UCSD-AML1 (cell line): ENCODE measurements around the gene KRT86.

Experiments used
- DNase-seq: peaks from one replicate; lab custom pipeline; 2025; ENCODE audit not compliant: unreplicated experiment; lab: John Stamatoyannopoulos, UW

KRT86 gene

DNA sequence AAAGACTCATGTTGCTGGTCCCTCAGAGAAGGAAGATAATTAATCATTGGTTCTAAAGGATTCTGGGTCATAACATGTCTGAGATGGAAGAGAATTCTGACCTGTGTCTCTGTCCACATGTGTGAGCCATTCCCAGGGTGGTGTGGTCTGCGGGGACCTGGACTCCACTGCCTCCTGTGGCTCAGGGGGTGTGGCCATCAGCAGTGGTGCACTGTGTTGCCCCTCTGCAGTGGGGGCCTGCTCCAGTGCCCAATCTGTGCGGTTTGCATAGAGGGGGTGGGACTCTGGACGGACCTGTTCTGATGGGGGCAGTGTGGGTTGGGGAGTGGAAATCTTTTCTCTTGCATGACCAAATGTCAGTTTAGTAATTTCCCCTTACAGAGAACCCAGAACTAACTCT lies 79.3 kb downstream of the KRT86 start:
- no peak for DNase-seq

DNA sequence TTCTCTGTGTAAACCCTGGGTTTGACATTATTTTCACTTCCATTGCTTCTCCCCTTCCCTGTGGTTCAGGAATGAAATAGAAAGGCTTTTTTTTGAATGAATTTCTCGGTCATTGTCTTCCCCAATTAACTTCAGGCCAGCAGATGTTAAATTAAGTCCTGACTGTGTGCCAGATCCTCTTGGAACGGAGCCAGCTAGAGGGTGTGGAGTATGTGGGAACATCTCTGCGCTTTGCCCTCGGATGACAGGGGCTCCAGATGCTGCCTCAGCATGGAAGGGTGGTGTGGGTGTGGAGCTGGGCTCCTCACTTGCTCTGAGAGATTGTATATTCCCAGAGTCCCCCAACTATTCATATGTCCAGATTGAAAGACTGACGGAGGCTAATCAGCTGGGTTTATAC lies 79.8 kb downstream of the KRT86 start:
- DNase-seq, result no peak

DNA sequence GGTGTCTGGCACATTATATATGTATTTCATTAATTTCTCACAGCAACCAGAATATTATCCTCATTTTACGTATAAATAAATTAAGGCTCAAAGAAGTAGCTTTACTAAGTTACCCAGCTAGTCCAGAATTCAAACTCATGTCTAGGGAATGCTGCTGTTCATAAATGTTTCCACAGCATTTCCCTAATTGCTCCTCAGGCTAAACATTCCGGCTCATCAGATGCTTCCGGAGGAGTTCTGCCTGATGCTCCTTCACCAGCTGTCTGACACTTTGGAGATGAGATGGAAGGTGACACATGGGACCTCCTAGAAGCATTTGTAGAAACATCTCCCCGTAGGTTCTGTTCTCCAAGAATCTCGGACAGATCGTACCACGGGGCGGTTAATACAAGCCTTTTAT lies 80.7 kb downstream of the KRT86 start:
- no peak for DNase-seq

DNA sequence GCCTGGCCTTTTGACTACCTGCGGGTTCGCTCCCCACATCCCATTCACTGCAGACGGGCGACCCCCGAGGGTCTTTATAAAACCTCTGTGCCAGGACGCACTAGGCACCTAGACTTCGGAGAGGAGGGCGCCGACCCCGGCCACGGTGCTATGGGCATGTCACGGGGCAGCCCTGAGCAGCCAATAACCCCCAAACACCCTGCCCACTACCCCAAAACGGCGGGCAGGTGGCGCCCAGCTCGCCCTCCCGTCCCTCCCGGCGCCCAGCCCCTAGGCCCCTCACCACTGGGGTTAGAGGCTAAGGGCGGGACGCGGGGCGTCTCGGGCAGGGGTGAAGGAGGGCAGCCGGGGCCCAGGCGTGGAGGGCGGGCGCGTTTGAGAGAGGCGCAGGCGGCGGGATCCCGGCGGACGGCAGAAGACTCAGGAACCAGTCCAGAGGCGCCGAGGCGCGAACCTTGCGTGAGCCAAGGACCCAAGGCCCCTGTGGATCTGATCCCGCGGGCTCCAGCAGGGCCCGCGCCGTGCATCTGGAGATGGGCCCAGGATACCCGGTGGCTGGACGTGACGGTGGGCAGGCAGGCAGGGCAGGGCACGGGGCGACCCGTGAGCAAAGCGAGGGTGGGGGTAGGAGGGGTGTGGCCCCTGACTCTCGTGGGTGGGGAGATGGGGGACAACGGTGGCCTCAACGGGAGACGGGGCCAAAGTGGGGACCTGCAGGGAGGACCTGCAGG lies 81.8 kb downstream of the KRT86 start:
- DNase-seq, result no peak

DNA sequence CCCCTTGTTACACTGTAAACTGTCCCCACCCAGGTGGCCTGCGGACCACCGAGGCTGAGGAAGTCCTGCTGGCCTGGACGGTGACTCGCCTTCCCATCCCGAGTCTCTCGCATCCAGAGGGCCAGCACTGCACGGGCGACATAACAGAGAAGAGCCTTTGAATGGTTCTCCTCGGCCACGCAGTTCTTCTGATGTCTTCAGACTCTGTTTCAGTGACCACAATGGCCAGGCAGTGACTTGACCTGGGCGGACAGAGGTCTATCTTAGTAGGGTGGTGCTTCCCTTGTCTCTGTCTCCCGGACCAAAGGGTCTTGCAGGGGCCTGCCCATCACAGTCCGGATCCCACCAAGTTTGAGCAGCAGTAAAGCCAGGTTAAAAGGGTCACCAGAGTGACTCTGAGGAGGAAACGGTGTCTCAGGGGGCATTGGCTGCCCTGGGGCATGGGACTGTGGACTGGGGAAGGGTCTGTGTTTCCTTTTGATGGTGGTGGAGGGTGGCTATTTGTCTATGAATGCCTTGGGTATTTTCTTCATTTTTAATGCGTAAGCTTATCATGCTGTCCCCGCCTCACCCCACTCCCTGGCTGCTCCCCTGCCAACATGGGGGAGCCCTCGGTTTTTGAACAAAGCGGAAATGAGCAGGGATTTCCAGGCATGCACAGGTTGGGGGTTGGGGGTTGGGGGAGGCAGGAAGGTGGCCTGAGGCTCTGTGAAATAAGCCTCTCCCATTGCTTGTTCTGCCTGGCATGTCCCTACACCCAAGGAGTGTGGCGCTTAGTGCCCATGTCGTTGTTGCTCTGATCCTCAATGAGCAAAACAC lies 82.5 kb downstream of the KRT86 start:
- no peak for DNase-seq
